ENCODE measurements around the gene ADAP2. TPM values are rescaled to one million over a fixed set of nuclear protein-coding genes. Genes with fewer than 3 reads are reported as not detected.

Gene ADAP2
- total and polyA plus RNA-seq, 10 donors = 10.3 to 79.7 (median 57.8) TPM

DNA sequence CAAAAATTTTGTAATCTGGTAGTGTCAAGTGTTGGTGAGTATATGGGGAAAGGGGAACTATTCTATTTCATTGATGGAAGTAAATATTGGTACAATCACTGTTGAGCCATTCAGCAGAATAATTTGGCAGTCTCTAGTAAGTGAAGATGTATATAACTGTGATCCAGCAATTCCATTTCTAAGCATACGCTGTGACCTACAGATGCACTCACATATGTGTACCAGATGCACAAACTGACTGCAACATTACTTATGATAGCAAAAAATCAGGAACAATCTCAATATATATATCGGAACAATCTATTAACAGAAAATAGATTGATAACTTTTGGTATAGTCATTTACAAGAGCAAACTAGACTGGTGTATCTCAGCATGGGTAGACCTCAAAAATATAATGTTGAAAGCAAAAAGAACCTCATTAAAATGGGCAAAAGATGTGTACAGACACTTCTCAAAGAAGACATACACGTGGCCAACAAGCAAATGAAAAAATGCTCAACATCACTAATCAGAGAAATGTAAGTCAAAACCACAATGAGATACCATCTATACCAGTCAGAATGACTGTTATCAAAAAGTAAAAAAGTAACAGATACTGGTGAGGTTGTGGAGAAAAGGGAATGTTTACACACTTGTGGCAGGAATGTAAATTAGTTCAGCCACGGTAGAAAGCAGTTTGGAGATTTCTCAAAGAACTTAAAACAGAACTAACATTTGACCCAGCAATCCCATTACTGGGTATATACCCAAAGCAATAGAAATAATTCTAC, 20.7 kb downstream of the ADAP2 start:
- no peak for DNase-seq
- H3K4me3 ChIP-seq = no peak overlapping the region
- TF ChIP-seq, protein P1, sequence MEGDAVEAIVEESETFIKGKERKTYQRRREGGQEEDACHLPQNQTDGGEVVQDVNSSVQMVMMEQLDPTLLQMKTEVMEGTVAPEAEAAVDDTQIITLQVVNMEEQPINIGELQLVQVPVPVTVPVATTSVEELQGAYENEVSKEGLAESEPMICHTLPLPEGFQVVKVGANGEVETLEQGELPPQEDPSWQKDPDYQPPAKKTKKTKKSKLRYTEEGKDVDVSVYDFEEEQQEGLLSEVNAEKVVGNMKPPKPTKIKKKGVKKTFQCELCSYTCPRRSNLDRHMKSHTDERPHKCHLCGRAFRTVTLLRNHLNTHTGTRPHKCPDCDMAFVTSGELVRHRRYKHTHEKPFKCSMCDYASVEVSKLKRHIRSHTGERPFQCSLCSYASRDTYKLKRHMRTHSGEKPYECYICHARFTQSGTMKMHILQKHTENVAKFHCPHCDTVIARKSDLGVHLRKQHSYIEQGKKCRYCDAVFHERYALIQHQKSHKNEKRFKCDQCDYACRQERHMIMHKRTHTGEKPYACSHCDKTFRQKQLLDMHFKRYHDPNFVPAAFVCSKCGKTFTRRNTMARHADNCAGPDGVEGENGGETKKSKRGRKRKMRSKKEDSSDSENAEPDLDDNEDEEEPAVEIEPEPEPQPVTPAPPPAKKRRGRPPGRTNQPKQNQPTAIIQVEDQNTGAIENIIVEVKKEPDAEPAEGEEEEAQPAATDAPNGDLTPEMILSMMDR (IDR thresholded peaks at IDR 0.05 in 8 of 11, conservative IDR thresholded peaks at IDR 0.05 in 3 of 11) = no peak
- no peak for TF ChIP-seq POLR2A (IDR thresholded peaks at IDR 0.05)
- no peak for TF ChIP-seq POLR2AphosphoS5 (IDR thresholded peaks at IDR 0.05)
- H3K4me1 ChIP-seq = peaks cover 0 to 18% (median 11%) of the 10 kb centered on the region in 6 donors
- no peak overlapping the region for H3K27ac ChIP-seq
- no peaks in the 10 kb centered on the region for H3K27me3 ChIP-seq (replicated peaks in 1 of 7)
- H3K36me3 ChIP-seq = peaks cover 0 to 55% (median 0%) of the 10 kb centered on the region in 6 donors
- 65 to 79% (median 68%) methylated on average over 4 of the region's 4 CpGs for WGBS, 5 donors
- intact Hi-C loops (cut with DNase I; ENCODE audit: low total_unique reads) = no loop called here
- H3K9me3 ChIP-seq = no peaks in the 10 kb centered on the region

DNA sequence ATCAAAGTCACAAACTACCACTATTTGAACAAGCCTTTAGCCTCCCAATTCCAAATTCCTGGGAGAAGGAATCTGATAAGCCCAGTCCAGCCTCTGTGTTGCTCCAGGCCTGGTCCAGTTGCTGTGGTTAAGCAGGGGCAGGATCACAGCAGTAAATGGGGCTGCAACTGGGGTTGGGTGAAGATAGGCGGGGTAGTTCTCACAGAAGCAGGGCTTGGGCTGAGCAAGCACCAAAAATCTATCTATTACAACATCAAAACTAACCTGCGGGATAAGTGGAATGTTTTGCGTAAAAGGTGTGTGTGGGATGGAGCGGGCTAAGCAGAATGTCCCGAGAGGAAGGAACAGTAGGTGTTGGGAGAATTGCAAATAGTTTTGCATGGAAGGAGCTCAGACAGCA, 26.1 kb downstream of the ADAP2 start:
- Histone ChIP-seq H3K27ac (no peak overlapping the region), H3K36me3 (peaks cover 0 to 46% (median 0%) of the 10 kb centered on the region in 6 donors), H3K27me3 (replicated peaks in 1 of 7) (no peaks in the 10 kb centered on the region), H3K9me3 (no peaks in the 10 kb centered on the region), H3K4me3 (no peak overlapping the region), H3K4me1 (peaks cover 4 to 34% (median 31%) of the 10 kb centered on the region in 6 donors)
- DNase-seq = peak; percentile 31
- intact Hi-C loops (cut with DNase I; ENCODE audit: low total_unique reads) = no loop called here
- TF ChIP-seq POLR2A (IDR thresholded peaks at IDR 0.05) = no peak
- TF ChIP-seq POLR2AphosphoS5 (IDR thresholded peaks at IDR 0.05) = no peak
- TF ChIP-seq, protein P1 (IDR thresholded peaks at IDR 0.05 in 8 of 11, conservative IDR thresholded peaks at IDR 0.05 in 3 of 11) = no peak
- 92 to 97% (median 94%) methylated on average over 5 of the region's 5 CpGs for WGBS, 5 donors

DNA sequence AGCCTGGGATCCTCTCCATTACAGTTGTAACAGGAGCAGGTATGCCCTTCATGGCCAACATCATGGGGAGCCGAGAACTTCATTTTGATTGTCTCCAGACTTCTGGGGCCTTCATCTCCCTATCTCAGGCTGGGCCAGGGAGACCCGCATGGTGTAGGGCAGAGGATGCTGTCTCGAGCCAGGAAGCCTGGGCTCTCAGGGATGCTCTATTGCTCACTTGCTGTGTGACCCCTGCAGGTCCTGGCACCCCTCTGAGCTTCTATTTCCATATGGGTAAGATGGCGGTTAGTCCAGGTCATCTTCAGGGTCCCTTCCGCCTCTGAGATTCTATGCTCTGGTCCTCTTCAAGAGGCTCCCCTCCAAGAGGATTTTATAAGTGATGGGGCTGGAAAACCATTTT, 28.4 kb downstream of the ADAP2 start:
- H3K4me1 ChIP-seq = peaks cover 17 to 58% (median 54%) of the 10 kb centered on the region in 6 donors
- H3K9me3 ChIP-seq = no peaks in the 10 kb centered on the region
- H3K4me3 ChIP-seq = no peak overlapping the region
- 90 to 100% (median 96%) methylated on average over 3 to 5 of the region's 5 CpGs for WGBS, 5 donors
- H3K36me3 ChIP-seq = peaks cover 0 to 30% (median 0%) of the 10 kb centered on the region in 6 donors
- H3K27ac ChIP-seq = peak overlapping the region in 7 of 8 donors; percentile 41 to 86 (median 73)
- DNase-seq = peak; percentile 63
- H3K27me3 ChIP-seq (replicated peaks in 1 of 7) = no peaks in the 10 kb centered on the region
- TF ChIP-seq POLR2A (IDR thresholded peaks at IDR 0.05) = no peak
- TF ChIP-seq, protein P1 (IDR thresholded peaks at IDR 0.05 in 8 of 11, conservative IDR thresholded peaks at IDR 0.05 in 3 of 11) = no peak
- intact Hi-C loops (cut with DNase I; ENCODE audit: low total_unique reads) = no loop called here

DNA sequence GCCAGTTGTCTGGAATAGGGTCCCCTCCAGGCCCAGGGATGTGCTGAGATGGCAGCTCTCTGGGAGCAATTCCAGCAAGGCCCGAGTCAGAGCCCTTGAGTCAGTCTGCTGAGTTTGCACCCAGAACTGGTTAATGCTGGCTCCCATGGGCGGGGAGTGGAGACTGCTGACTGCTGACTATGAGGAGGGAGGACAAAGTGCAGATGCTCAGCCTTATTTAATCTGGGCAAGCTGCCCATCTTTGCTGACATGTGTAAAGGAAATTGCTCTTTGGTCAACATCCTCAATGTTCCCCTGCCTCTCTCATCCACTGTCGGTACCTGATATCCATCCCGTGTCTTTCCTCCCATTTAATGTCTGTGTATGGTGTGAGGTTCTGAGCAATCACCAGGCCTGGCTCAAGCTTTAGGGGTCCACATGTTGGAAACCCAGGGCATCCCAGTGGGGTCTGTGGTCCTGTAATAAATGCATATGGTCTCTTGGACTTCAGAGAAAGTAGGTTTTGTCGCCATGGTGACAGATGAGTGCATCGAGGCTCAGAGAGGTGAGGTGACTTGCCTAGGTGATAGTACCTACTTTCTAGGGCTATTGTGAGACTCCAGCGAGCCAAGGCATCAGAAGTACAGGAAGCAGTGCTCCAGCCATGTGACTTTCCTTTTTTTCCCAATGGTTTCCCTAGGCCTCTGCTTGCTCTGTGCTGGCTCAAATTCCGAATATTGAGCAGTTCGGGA, 29.1 kb downstream of the ADAP2 start:
- Histone ChIP-seq H3K4me3 (no peak overlapping the region), H3K27me3 (replicated peaks in 1 of 7) (no peaks in the 10 kb centered on the region), H3K9me3 (no peaks in the 10 kb centered on the region), H3K4me1 (peaks cover 17 to 65% (median 59%) of the 10 kb centered on the region in 6 donors), H3K27ac (peak overlapping the region in 7 of 8 donors; percentile 41 to 86 (median 73)), H3K36me3 (peaks cover 0 to 24% (median 0%) of the 10 kb centered on the region in 6 donors)
- TF ChIP-seq POLR2A (IDR thresholded peaks at IDR 0.05) = no peak
- peak in 2 of 3 donors; percentile 65 to 82 for TF ChIP-seq POLR2AphosphoS5 (IDR thresholded peaks at IDR 0.05)
- WGBS, 5 donors = 49 to 63% (median 56%) methylated on average over 8 to 9 of the region's 9 CpGs
- intact Hi-C loops (cut with DNase I; ENCODE audit: low total_unique reads) = no loop called here
- peak; percentile 84 for DNase-seq
